A673 (cell line): ENCODE measurements around the gene VAV3. TPM values are rescaled to one million over a fixed set of nuclear protein-coding genes. Genes with fewer than 3 reads are reported as not detected.
"Not testable (repeated sequence)": the region's sequence is repeated elsewhere in the genome, so short reads cannot be mapped to it uniquely, and the experiment has no call there.

Experiments used
- BruUV-seq: library from RNA; stranded (reverse); fragments of 400-500 nt; replicated peaks from 2 replicates; lab custom pipeline; 2021; lab: Mats Ljungman, UMichigan
- CTCF ChIA-PET: fragments of 300-600 bp; sonication (Branson Sonifier 250); formaldehyde crosslinking; loops from one replicate; lab custom pipeline; 2022; ENCODE audit warnings: antibody characterized with exemption; lab: Charles Lee
- POLR2A ChIA-PET: fragments of 300-600 bp; sonication (Branson Sonifier 250); formaldehyde crosslinking; loops from one replicate; lab custom pipeline; 2022; ENCODE audit warnings: antibody characterized with exemption; ENCODE audit not compliant: low non-redundant PET; lab: Charles Lee
- DNase-seq: peaks from one replicate; pipeline ENCODE4 v3.0.0-alpha.2; 2015; ENCODE audit warnings: low spot score
- H3K27ac ChIP-seq: fragments of 200-600 bp; sonication (generic); 2 replicates; pipeline ENCODE4 v1.5.1; 2016; ENCODE audit warnings: mixed run types, low read depth, mild to moderate bottlenecking, mixed read lengths, antibody characterized with exemption, low read length; ENCODE audit not compliant: poor library complexity, severe bottlenecking
- H3K27me3 ChIP-seq: fragments of 200-600 bp; sonication (generic); replicated peaks from 2 replicates; pipeline ENCODE4 v1.6.1; 2017; ENCODE audit warnings: mixed run types, low read depth, mild to moderate bottlenecking, mixed read lengths, antibody characterized with exemption, low read length; ENCODE audit not compliant: insufficient read depth, poor library complexity
- H3K36me3 ChIP-seq: fragments of 200-600 bp; sonication (generic); 2 replicates; pipeline ENCODE4 v1.6.1; 2016; ENCODE audit warnings: mixed run types, mild to moderate bottlenecking, mixed read lengths, antibody characterized with exemption, low read length; ENCODE audit not compliant: insufficient read depth, poor library complexity, severe bottlenecking
- H3K4me1 ChIP-seq: fragments of 200-600 bp; sonication (generic); 2 replicates; pipeline ENCODE4 v1.6.1; 2017; ENCODE audit warnings: mixed run types, mild to moderate bottlenecking, mixed read lengths, antibody characterized with exemption, low read length; ENCODE audit not compliant: insufficient read depth, poor library complexity, severe bottlenecking
- H3K4me3 ChIP-seq: fragments of 200-600 bp; sonication (generic); 2 replicates; pipeline ENCODE4 v1.5.1; 2016; ENCODE audit warnings: low read depth, mixed run types, mild to moderate bottlenecking, mixed read lengths, low read length; ENCODE audit not compliant: poor library complexity, severe bottlenecking
- H3K9me3 ChIP-seq: fragments of 200-600 bp; sonication (generic); 2 replicates; pipeline ENCODE4 v1.6.1; 2016; ENCODE audit warnings: mixed run types, low read depth, mild to moderate bottlenecking, mixed read lengths, antibody characterized with exemption, low read length; ENCODE audit not compliant: poor library complexity, severe bottlenecking
- EZH2 ChIP-seq: fragments of 200-600 bp; sonication (generic); IDR thresholded peaks from 2 replicates; pipeline ENCODE4 v1.6.1; 2017; ENCODE audit warnings: borderline replicate concordance, low read depth, mild to moderate bottlenecking, mixed read lengths, antibody characterized with exemption, low read length; ENCODE audit not compliant: poor library complexity, severe bottlenecking
- intact Hi-C: fragments of 100-400 bp; cut with micrococcal nuclease; formaldehyde crosslinking; loops from one replicate; pipeline ENCODE4 v1.10.0; 2022; ENCODE audit not compliant: unreplicated experiment
- total RNA-seq: library from RNA; stranded (reverse); gene quantifications from 2 replicates; pipeline ENCODE4 v1.2.3, GENCODE V29; 2021
- TF ChIP-seq, protein P1 (sequence below): fragments of 300-800, 200-600 bp; sonication (generic); conservative IDR thresholded peaks from 2 replicates; pipeline ENCODE4 v1.5.1; 2017; ENCODE audit warnings: low read depth, mild to moderate bottlenecking, antibody characterized with exemption, low read length, moderate library complexity, mixed read lengths

VAV3 gene
- total RNA-seq, 1 experiment from 2014 or later = 0.30 TPM

DNA sequence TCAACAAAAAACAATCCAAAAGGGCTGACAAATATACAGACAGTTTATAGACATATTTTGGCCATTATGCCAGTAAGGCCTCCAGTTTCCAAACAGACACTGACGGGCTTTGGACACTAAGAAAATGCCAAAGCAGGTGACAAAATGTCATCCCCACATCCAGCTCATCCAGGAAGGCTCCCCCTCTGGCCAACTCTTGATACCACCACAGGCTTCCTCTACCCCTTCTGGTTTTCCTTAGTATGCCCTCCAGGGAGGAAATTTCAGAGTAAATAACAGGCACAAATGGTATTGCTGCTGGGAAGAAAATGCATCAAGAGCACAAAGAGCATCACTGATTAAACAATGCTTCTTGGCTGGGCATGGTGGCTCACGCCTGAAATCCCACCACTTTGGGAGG is 225.3 kb downstream of the VAV3 start:
- Histone ChIP-seq H3K27ac (no peak overlapping the region), H3K4me1 (peaks cover 5% of the 10 kb centered on the region), H3K4me3 (no peak overlapping the region), H3K9me3 (no peaks in the 10 kb centered on the region), H3K36me3 (no peaks in the 10 kb centered on the region), H3K27me3 (no peaks in the 10 kb centered on the region)
- CTCF ChIA-PET = no interaction called here
- intact Hi-C loops = no loop called here
- TF ChIP-seq, protein P1, sequence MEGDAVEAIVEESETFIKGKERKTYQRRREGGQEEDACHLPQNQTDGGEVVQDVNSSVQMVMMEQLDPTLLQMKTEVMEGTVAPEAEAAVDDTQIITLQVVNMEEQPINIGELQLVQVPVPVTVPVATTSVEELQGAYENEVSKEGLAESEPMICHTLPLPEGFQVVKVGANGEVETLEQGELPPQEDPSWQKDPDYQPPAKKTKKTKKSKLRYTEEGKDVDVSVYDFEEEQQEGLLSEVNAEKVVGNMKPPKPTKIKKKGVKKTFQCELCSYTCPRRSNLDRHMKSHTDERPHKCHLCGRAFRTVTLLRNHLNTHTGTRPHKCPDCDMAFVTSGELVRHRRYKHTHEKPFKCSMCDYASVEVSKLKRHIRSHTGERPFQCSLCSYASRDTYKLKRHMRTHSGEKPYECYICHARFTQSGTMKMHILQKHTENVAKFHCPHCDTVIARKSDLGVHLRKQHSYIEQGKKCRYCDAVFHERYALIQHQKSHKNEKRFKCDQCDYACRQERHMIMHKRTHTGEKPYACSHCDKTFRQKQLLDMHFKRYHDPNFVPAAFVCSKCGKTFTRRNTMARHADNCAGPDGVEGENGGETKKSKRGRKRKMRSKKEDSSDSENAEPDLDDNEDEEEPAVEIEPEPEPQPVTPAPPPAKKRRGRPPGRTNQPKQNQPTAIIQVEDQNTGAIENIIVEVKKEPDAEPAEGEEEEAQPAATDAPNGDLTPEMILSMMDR = 0 out of 2 replicates have a peak, but pooled peaks have one; percentile 18
- no peak for TF ChIP-seq EZH2
- DNase-seq = no peak
- POLR2A ChIA-PET = no interaction called here
- BruUV-seq = no TSS peak

DNA sequence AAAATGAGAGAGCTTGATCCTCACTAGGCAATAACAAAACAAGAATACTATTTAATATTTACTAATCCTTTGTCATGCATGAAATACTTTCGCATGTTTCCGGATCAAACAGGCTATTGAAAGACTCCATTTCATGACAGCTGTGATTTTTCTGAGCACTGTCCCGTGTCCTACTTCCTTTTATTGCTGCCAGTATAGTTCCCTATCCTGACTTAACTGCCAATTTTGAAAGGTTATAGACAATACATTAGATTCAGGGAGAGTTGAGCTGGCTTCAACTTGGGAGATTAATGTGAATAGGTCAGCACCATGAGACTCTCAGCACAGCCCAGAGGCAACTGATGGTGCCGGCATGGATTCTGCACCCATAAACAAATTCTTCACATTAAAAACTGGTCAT is 225.8 kb downstream of the VAV3 start:
- Histone ChIP-seq H3K27ac (no peak overlapping the region), H3K27me3 (no peaks in the 10 kb centered on the region), H3K9me3 (no peaks in the 10 kb centered on the region), H3K4me1 (peaks cover 5% of the 10 kb centered on the region), H3K4me3 (no peak overlapping the region), H3K36me3 (no peaks in the 10 kb centered on the region)
- POLR2A ChIA-PET = no interaction called here
- BruUV-seq = no TSS peak
- TF ChIP-seq, protein P1 = no peak
- TF ChIP-seq EZH2 = no peak
- CTCF ChIA-PET = no interaction called here
- no peak for DNase-seq
- intact Hi-C loops = no loop called here

DNA sequence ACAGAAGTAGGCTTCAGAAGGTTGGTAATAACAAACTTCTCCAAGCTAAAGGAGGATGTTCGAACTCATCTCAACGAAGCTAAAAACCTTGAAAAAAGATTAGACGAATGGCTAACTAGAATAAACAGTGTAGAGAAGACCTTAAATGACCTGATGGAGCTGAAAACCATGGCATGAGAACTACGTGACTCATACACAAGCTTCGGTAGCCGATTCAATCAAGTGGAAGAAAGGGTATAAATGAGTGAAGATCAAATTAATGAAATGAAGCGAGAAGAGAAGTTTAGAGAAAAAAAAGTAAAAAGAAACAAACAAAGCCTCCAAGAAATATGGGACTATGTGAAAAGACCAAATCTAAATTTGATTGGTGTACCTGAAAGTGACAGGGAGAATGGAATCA is 231.6 kb downstream of the VAV3 start:
- CTCF ChIA-PET, BruUV-seq, POLR2A ChIA-PET, H3K4me3 ChIP-seq, DNase-seq, H3K27me3 ChIP-seq, intact Hi-C loops, H3K4me1 ChIP-seq, H3K27ac ChIP-seq, H3K36me3 ChIP-seq, H3K9me3 ChIP-seq: not testable (repeated sequence)

DNA sequence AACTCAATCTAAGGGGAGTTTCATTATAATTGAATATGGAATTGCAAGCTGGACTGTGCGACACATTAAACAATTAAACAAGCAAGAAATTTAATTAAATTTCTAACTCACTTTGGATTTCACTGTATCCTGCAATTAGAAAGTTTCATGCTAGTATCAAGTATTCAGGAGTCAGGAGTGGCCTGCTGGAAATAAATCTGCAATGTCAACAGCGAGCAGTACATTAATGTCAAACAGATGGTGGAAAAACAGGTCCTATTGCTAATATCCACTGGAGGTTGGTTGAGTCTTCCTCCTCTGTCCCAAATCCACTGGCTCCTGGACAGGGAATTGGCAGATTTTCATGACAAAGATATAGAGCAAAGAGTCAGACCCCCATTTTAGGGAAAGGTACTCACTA is 237.1 kb downstream of the VAV3 start:
- ChIA-PET CTCF (no interaction called here), POLR2A (no interaction called here)
- Histone ChIP-seq H3K9me3 (no peaks in the 10 kb centered on the region), H3K27me3 (no peaks in the 10 kb centered on the region), H3K27ac (no peak overlapping the region), H3K4me3 (no peak overlapping the region), H3K36me3 (no peaks in the 10 kb centered on the region), H3K4me1 (no peaks in the 10 kb centered on the region)
- no peak for TF ChIP-seq EZH2
- TF ChIP-seq, protein P1 = no peak
- intact Hi-C loops = no loop called here
- BruUV-seq = no TSS peak
- DNase-seq = no peak
